Parathyroid adenoma (tissue), 2 donors: Measurements from ENCODE around the gene PARP6.

Experiments
- H2AFZ ChIP-seq: fragments of 300-600 bp; sonication (generic); one replicate; pipeline ENCODE4 v1.7.0; 2017; ENCODE audit warnings: antibody characterized with exemption, mild to moderate bottlenecking
- H3K27ac ChIP-seq: fragments of 300-600 bp; sonication (generic); one replicate; pipeline ENCODE4 v1.7.0; 2017
- H3K27me3 ChIP-seq: fragments of 300-600 bp; sonication (generic); one replicate; pipeline ENCODE4 v1.7.0; 2017; ENCODE audit warnings: low read length; ENCODE audit not compliant: control insufficient read depth, insufficient read depth
- H3K36me3 ChIP-seq: fragments of 300-600 bp; sonication (generic); one replicate; pipeline ENCODE4 v1.7.0; 2017; ENCODE audit warnings: low read length; ENCODE audit not compliant: control insufficient read depth, insufficient read depth
- H3K4me1 ChIP-seq: fragments of 300-600 bp; sonication (generic); one replicate; pipeline ENCODE4 v1.7.0; 2017; ENCODE audit warnings: control low read depth
- H3K4me2 ChIP-seq: fragments of 300-600 bp; sonication (generic); one replicate; pipeline ENCODE4 v1.7.0; 2017; ENCODE audit warnings: low read length
- H3K4me3 ChIP-seq: fragments of 300-600 bp; sonication (generic); one replicate; pipeline ENCODE4 v1.7.0; 2017; ENCODE audit warnings: low read depth, low read length
- H3K79me2 ChIP-seq: fragments of 300-600 bp; sonication (generic); one replicate; pipeline ENCODE4 v1.7.0; 2017; ENCODE audit warnings: control low read depth
- H3K9ac ChIP-seq: fragments of 300-600 bp; sonication (generic); one replicate; pipeline ENCODE4 v1.7.0; 2017; ENCODE audit warnings: mild to moderate bottlenecking
- H3K9me3 ChIP-seq: fragments of 300-600 bp; sonication (generic); one replicate; pipeline ENCODE4 v1.7.0; 2017; ENCODE audit warnings: low read length; ENCODE audit not compliant: control insufficient read depth
- CTCF ChIP-seq: fragments of 300-600 bp; sonication (generic); IDR thresholded peaks from one replicate; pipeline ENCODE4 v1.7.0; 2017; ENCODE audit warnings: antibody characterized with exemption, mild to moderate bottlenecking
- donor health status: primary hyperparathyroidism.

Gene PARP6

GRCh38 chr15:72231833-72232478 lies 40.4 kb downstream of the PARP6 start:
- H2AFZ ChIP-seq: peak overlapping the region; percentile 93
- peak overlapping the region; percentile 85 for H3K27ac ChIP-seq
- no peak overlapping the region for H3K9ac ChIP-seq
- H3K9me3 ChIP-seq: no peaks in the 10 kb centered on the region
- no peaks in the 10 kb centered on the region for H3K27me3 ChIP-seq
- H3K4me3 ChIP-seq: peak overlapping the region; percentile 78
- H3K36me3 ChIP-seq: no peaks in the 10 kb centered on the region
- TF ChIP-seq CTCF: no peak
- peaks cover 7% of the 10 kb centered on the region for H3K79me2 ChIP-seq
- H3K4me1 ChIP-seq: peaks cover 7% of the 10 kb centered on the region
- H3K4me2 ChIP-seq: peak overlapping the region; percentile 80

GRCh38 chr15:72231066-72231832 lies 41.1 kb downstream of the PARP6 start, which contains the start of gene PKM:
Gene PKM (minus strand): TSS chr15:72231190. CDS start chr15:72219097, 12,093 bp downstream.
- no peaks in the 10 kb centered on the region for H3K9me3 ChIP-seq
- TF ChIP-seq CTCF: no peak
- peak within 1 kb of the TSS; percentile 78 for H3K4me3 ChIP-seq
- H3K4me1 ChIP-seq: peaks cover 7% of the 10 kb centered on the region
- H3K36me3 ChIP-seq: no peaks in the 10 kb centered on the region
- H3K27ac ChIP-seq: peak within 1 kb of the TSS; percentile 85
- H2AFZ ChIP-seq: peak within 1 kb of the TSS; percentile 93
- H3K4me2 ChIP-seq: peak within 1 kb of the TSS; percentile 80
- no peaks in the 10 kb centered on the region for H3K27me3 ChIP-seq
- H3K79me2 ChIP-seq: peaks cover 10% of the 10 kb centered on the region
- H3K9ac ChIP-seq: peak within 1 kb of the TSS; percentile 46

GRCh38 chr15:72230197-72231065 lies 41.9 kb downstream of the PARP6 start:
- Histone ChIP-seq H3K9me3 (no peaks in the 10 kb centered on the region), H3K4me1 (peaks cover 7% of the 10 kb centered on the region), H3K27ac (peak overlapping the region; percentile 85), H3K79me2 (peaks cover 16% of the 10 kb centered on the region), H3K36me3 (no peaks in the 10 kb centered on the region), H3K27me3 (no peaks in the 10 kb centered on the region), H3K9ac (no peak overlapping the region), H3K4me3 (peak overlapping the region; percentile 78), H3K4me2 (peak overlapping the region; percentile 80), H2AFZ (peak overlapping the region; percentile 93)
- TF ChIP-seq CTCF: no peak

- Histone ChIP-seq H3K4me2 (peak overlapping the region; percentile 80), H3K79me2 (peaks cover 18% of the 10 kb centered on the region), H3K9ac (no peak overlapping the region), H3K4me3 (peak overlapping the region; percentile 78), H2AFZ (peak overlapping the region; percentile 93), H3K9me3 (no peaks in the 10 kb centered on the region), H3K27me3 (no peaks in the 10 kb centered on the region), H3K27ac (peak overlapping the region; percentile 66), H3K4me1 (peaks cover 7% of the 10 kb centered on the region), H3K36me3 (no peaks in the 10 kb centered on the region)
- no peak for TF ChIP-seq CTCF
Measured at GRCh38 chr15:72229947-72230196, 42.5 kb downstream of the PARP6 start.
